NCI-H446 (cell line): ENCODE measurements around the gene CCDC87.

ENCODE experiments used
- DNase-seq, 2 experiments: peaks; one replicate each; lab custom pipeline; 2025; lab: John Stamatoyannopoulos, UW

The CCDC87 gene

DNA sequence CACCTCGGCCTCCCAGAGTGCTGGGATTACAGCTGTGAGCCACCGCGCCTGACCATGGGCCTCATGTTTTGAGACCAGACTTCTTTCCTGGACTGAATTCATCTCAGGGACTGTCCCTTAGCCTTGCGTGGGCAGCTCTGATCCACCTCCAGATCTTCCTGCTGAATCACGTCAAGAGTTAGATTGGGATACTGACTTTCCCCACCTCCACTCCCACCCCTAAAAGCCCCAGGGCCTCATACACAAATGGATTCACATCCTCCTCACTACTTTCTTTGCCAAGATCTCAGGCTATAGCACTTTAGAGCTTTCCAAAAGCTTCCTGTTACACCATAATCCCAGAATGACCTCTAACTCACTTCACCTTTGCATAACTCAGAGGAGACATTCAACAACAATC lies 12.1 kb downstream of the CCDC87 start:
- DNase-seq = no peak

DNA sequence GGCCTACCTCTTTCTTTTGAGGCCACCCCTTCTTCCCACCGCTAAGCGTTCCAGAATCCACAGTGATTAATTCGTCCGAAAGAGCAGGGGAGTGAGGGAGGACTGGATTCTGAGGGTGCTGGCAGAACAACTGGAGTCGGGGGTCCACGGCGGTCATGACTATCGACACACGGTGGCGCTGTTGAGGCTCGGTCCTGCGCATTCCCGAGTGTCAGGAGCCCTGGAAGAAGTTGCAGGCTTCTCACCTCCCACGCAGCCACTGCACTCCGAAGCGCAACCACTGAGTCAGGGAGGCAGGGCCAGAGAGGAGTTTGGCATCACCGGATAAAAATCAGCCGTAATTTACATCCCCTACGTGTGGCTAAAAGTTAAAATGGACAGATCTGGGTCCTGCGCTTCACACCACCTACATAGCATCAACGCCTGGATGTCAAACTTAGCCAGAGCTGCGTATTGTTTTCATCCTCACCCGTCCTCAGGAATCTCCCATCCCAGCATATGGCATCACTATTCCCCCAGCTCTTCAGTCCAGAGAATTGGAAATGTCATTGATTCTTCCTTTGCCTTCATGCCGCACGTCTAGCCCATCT lies 13.8 kb downstream of the CCDC87 start:
- DNase-seq = peak; percentile 47 to 77

DNA sequence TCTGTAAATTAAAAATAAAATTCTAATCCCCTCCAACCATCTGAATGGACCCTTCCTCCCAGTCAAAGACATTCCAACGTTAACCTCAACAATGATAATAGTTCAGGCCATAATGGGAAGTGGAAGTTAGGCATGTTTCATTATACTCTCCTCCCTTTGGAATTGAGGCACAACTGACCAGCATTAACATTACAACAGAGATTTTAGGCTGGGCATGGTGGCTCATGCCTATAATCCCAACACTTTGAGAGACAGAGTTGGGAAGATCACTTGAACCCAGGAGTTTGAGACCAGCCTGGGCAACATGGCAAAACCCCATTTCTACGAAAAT lies 22.0 kb downstream of the CCDC87 start:
- DNase-seq = no peak

DNA sequence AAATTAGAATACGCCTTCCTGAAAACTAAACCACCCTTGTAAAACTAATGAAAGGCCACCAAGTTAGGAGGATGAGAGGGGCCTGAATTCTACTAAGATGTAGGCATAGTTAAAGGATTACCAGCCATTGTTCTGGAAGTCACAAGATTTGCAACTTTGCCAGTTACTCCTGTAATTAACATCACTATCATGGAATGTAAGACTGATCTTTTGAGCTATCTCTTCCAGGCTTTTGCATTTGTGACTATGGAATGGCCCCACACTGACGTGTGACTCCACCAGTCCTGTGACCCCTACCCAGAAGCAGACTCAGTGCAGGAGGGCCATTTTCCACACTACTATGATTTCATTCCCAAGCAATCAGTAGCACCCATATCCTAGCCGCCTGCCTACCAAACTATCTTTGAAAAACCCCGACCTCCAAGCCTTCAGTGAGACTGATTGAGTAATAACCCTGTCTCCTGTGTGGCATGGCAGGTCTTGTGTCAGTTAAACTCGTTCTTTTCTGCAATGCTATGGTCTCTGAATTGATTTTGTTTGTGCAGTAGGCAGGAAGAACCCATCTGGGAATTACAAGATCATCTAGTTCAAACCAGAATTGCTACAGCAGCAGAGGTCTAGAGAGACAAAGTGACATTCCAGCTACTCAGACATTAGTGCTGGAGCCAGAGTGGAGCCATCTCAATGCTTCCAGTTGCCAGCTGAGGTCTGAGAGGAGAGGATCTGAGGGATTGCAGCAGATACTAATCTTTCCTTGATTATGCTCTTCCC lies 22.6 kb downstream of the CCDC87 start:
- no peak for DNase-seq

DNA sequence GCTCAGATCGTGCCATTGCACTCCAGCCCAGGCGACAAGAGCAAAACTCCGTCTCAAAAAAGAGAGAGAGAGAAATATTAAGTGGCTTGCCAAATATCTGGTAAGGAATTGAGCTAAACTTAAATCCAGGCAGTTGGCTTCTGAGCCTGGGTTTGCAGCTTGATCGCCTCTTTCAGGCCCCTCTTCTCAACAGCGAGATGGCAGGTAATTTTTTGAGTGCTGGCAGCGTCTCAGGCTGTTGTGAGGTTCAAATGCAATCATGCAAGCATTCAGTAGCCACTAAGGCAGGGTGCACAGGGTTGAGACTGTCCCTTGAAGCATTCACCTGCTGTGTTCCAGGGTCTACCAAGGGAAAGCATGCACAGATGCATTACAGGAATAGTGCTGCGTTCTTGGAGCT lies 23.8 kb downstream of the CCDC87 start:
- DNase-seq = no peak

DNA sequence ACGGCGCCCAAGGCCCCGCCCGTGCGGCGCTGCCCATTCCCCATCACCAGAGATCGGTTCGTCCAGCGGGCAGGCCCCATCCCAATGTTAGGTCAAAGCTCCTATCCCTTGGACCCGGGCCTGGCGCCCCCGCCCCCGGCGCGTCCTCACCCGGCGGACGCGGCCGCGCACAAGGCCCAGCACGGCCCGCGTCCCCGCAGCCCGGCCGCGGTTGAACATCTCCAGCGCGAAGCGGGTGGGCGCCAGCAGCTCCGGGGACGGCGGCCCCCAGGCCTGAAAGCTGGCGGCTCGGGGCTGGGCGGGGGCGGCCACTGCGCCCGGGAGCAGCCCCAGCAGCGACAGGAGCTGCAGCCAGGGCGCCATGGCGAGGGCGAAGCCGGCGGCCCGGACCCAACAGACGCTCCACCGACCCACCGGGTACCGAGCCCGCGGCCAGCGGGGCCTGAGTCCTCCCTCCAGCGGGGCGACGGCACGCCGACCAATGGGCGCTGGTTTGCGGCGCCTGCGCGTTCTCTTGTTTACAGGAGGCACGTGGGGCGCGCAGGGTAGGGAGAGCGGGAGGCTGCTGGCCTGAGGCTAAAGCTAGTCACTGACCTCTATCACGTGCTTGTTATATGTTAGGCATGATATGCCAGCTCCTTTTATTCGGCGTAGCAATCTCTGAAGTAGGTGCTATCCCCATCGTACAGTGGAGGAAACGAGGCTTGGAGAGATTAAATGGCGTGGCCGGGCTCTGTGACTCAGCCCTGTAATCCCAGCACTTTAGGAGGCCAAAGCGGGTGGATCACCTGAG lies 24.5 kb downstream of the CCDC87 start, which contains the start of gene CTSF:
Gene CTSF (minus strand): TSS at position 483 of the 793 bp plus-strand sequence. CDS start 120 bp downstream, at position 363.
- peak; percentile 53 to 86 for DNase-seq

DNA sequence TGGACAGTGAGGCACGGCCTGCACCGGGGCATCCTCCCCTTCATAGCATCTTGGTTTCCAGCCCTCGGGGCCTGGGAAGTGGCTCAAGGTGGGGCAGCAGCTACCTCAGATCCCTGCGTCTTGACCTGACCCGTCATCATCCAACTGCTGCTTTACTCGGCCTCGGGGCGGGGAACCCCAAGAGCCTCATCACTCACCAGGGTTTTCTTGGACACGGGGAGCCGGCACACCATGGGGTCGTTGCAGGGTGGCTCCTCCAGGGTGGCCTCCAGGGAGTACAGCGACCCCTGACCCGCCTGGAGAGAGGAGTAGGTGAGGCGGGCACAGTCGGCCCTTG lies 25.1 kb downstream of the CCDC87 start:
- no peak for DNase-seq

DNA sequence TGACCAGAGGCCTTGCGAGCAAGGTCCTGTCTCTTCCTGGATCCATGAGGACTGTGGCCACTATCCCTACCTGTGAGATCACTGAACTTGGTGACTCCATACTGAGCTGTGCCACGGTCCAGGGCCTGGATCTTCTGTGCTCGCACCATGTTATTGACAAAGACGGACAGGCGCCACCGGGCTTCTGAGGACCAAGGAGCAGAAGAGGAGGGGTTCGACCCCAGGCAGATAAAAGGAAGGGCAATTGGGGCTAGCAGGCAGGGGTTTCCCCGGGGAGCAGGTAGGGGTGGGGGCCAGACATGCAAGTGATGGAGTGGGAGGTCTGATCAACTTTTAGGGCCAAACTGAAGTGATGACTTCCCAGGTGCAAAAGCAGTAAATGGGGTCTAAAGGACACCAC lies 26.6 kb downstream of the CCDC87 start:
- no peak for DNase-seq

DNA sequence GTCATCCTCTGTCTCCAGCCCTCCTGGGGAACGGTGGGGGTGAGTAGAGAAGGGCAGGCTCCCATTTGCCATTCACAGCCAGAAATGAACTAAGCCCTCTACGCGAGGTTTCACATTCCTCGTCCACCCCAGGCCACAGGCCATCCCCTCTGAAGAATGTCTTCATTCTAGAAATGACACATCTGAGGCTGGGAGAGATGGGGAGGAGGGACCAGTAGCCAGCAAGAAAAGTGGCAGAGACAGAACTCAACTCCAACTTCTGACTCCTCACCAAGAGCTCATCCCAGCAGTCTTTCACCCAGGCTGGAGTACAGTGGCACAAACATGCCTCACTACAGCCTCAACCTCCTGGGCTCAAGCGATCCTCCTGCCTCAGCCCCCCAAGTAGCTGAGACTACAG lies 27.9 kb downstream of the CCDC87 start:
- no peak for DNase-seq

DNA sequence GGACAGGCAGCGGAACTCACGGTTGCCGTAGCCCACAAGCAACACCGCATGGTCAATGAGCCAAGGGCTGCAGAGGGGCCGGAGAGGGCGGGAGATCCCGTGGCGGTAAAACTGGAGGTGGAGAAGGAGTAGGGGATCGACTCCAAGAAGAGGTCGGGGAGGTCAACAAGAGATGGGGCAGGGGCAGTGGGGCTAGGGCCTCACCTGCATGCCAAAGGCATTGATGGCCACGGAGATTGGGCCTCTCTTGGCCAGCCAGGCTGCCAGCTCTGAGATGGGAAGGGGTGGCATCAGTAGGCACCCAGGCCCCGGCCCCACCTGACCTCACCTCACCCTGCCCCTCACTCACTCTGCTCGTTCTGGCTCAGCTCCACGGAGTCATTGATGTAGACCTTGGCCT lies 28.3 kb downstream of the CCDC87 start:
- DNase-seq = no peak

DNA sequence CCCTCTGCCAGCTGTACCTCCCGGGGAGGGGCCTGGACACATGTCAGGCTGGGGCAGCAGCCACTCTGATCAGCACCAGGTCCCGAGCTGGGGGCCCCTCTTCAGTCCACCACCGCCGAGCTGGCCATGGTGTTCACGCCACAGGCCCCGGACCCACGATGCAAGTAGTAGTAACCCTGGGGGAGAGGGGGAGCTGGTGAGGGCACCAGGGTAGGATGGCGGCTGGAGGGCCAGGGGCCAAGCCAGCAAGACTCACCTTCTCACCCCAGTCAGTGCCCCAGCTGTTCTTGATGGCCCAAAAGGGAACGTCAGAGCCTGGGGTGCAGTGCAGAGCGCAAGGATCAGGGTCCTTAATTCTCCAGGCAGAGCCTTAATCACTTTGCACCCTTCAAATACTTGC lies 29.0 kb downstream of the CCDC87 start:
- DNase-seq = no peak

DNA sequence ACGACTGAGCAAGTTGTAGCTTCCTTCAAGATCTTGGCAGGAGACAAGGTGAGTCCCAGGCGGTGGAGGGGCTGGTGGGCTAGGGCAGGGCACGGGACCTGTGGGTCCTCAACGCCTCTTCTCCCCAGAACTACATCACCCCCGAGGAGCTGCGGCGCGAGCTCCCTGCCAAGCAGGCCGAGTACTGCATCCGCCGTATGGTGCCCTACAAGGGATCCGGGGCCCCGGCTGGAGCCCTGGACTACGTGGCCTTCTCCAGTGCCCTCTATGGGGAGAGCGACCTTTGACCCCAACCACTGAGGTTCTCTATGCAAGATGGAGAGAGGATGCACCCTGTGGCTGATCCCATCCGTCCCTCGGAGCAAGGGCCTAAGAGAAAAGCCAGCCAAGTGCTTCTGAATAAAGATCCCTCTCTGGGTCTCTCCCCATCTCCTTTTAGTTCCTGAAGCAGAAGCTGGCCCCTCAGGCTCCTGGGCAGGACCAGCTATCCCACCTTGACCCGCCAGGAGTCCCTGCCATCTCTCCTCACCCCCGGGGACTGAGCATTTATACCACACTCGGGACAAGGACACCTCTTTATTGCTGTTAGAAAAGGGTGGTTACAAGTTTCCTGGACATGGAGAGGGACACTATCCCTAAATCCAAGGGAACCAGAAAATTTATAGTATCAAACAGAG lies 29.8 kb downstream of the CCDC87 start:
- no peak for DNase-seq

DNA sequence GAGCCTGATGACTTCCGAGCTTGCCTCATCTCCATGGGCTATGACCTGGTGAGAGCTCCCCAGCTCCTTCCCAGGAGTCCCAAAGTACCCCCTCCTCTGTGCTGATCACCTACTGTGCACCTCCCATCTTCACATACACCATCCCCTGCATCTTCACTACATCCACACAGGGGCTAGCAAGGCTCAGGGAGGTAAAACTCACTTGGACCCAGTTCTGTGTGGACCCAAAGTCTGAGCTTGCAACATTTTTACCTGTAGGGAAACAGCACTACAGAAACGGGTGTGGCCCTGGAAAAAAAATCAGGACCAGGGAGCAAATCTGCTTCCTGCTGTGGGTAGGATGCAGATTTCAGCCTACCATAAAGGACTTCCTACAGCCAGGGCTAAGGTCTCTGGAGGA lies 30.6 kb downstream of the CCDC87 start:
- DNase-seq = no peak

DNA sequence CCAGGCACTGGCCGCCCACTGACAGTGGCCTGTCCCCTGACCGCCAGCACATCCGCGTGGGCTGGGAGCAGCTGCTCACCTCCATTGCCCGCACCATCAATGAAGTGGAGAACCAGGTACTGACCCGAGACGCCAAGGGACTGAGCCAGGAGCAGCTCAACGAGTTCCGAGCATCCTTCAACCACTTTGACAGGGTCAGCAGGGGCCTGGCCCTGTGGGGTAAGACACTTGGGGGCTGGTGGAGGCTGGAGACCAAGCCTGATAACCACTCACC lies 31.0 kb downstream of the CCDC87 start:
- no peak for DNase-seq

DNA sequence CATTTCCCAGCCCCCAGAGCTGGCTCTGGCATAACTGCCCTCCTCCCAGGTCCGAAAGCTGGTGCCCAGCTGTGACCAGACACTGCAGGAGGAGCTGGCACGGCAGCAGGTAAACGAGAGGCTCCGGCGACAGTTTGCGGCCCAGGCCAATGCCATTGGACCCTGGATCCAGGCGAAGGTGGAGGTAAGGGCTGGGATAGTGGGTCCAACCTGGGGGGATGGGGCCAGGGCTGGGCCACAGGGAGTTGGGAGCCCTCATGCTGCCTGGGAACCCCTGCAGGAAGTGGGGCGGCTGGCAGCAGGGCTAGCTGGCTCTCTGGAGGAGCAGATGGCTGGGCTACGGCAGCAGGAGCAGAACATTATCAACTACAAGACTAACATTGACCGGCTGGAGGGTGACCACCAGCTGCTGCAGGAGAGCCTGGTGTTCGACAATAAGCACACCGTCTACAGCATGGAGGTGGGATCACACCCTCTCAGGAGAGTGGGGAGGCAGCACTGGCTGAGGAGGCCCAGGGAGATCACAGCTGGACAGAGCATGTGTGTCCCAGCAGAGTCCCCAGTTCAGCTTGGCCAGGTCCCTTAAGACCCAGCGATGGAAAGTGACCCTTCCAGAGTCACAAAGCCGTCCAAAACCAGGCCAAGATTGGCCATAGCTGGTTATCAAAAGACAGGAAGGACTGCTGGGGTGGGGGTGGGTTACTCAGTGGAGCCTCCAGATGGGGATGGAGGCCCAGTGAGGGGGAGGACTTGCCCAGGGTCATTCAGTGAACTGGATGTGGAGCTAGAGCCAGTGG lies 31.5 kb downstream of the CCDC87 start:
- no peak for DNase-seq

DNA sequence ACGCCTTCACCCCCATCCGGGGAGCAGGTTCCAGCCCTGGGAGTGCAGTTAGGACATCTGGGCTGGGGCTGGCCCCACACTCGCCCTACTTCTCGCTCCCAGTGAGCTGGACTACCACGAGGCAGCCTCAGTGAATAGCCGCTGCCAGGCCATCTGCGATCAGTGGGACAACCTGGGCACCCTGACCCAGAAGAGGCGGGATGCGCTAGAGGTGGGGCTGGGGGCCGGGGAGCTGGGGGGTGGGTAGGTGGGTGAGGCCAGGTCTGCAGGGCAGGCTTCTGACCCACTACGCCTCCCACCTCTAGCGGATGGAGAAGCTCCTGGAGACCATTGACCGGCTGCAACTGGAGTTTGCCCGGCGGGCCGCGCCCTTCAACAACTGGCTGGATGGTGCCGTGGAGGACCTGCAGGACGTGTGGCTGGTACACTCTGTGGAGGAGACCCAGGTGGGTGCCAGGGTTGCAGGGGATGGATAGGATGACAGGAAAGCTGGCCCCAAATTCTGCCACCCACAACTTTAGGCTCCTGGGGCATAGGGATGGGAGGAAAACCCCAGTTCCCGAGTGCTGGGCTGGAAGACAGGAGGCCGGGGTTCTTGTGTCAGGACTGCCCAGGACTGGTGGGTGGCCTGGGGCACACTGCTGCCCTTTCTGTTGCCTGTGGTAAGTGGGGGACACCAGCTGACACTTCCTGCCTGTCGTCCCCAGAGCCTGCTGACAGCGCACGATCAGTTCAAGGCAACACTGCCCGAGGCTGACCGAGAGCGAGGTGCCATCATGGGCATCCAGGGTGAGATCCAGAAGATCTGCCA lies 32.8 kb downstream of the CCDC87 start:
- no peak for DNase-seq

DNA sequence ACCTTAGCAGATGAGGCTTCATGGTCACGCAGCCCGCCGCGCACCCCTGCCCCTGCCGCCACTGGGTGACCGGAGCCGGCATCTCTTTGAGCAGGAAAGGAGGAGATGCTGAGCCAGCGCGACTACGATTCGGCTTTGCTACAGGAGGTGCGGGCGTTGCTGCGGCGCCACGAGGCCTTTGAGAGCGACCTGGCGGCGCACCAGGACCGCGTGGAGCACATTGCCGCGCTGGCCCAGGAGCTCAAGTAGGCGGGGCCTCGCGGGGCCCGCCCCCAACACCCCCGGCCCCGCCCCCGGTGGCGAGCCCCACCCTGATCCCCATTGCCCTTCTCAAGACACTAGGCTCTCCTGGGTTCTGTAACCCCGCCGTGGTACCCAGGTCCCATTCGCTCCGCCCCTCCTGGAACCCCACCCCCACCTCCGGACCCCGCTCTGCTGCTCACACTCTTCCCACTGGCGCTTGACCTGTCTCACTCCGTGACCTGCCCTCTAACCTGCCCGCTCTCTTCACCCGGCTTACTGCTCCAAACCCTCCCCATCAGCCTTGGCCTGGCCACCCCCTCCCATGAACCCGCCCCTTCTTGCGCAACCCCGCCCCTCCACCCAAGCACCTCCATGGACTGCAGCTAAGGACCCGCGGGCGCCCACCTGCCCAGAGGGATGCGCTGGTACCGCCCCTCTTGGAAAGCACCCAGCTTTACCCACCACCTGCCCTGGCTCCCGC lies 33.6 kb downstream of the CCDC87 start:
- DNase-seq = no peak

DNA sequence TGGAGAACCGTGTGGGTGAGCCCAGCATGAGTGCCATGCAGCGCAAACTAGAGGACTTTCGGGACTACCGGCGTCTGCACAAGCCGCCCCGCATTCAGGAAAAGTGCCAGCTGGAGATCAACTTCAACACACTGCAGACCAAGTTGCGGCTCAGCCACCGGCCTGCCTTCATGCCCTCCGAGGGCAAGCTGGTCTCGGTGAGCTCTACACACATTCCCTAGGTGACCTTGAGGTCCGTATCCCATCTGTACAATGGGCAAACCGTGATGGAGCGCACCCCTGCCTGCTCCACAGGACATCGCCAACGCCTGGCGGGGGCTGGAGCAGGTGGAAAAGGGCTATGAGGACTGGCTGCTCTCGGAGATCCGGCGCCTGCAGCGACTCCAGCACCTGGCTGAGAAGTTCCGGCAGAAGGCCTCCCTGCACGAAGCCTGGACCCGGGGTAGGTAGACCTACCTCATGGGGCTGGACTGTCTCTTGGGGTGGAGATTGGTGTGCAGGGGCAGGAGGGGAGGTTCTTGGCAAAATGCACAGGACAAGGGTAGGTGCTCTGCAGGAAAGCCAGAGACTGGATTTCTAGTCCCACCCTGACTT lies 35.0 kb downstream of the CCDC87 start:
- no peak for DNase-seq

DNA sequence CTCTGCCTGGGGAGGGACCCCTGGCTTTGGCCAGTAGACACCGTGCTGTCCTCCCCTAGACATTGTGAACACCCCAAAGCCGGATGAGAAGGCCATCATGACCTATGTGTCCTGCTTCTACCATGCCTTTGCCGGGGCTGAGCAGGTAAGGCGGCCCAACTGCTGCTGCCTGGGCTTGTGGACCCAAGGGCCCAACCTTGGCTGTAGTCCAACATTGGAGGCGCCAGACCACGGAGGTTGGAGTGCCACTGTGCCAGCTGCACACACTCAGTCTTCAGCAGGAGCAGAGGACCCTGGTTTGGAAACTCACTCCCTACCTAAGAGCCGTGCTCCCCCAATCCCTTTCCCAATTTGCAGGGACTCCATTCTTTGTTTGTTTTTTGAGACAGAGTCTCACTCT lies 36.8 kb downstream of the CCDC87 start:
- no peak for DNase-seq

DNA sequence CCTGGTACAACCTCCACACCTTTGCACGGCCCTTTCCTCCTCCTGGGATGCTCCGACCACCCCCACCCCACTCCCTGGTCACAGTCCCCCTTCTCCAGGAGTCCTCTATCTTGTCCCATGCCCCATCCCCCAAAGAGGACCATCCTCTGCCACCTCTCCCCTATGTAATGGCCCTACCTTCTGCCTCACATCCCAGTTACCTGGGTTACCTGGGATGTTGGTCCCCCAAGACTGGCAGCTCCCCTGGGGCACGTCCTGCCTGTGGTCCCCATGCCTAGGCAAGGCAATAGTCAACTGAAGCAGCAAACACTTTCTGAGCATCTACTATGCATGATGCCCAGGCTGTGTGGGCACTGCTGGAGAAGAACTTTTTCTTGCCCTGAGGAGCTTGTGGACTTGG lies 37.4 kb downstream of the CCDC87 start:
- DNase-seq = no peak
